ENCODE measurements around the gene PAIP2B.

Gene PAIP2B

GRCh38 chr2:71150082-71150816 lies 76.7 kb downstream of the PAIP2B start:
- no peak for DNase-seq

DNA sequence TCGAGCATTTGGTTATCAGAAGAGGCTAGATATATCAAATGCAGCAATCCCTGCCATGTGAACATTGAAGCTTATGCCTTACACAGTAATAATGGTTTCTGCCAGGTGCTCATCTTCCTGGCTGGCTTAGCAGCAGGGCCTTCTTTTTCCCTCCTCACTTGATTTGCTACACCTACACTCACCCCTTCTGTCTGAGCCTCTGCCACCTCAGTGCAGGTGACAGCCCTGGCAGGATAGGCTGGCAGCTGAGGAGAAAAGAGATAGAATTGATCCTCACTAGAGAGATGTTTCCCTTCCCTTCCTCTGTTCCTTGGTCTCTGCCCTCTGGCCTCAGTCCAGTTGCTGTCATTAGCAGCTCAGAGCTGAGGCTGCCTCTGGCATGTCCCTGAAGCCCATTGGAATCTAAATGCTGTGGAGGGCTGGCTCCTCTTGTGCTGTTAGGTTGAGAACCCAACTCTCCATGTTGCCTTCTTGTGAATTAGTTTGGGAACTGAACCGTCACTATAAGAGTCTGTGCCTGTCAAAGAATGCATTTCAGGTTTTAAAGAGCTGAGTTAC lies 78.3 kb downstream of the PAIP2B start:
- no peak for DNase-seq

GRCh38 chr2:71143782-71144181 lies 83.1 kb downstream of the PAIP2B start:
- no peak for DNase-seq

DNA sequence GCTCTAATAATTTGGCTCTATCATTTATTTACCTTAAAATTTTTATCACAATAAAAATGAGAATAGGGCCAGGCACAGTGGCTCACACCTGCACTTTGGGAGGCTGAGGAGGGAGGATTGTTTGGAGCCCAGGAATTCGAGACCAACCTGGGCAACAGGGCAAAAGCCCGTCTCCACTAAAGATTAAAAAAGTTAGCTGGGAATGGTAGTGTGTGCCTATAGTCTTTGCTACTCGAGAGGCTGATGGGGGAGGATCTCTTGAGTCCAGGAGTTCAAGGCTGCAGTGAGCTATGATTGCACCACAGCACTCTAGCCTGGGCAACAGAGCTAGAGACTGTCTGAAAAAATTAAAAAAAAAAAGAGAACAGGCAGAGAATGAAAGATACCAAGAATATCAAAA lies 90.7 kb downstream of the PAIP2B start:
- DNase-seq, result no peak

- DNase-seq, result no peak
Observed at GRCh38 chr2:71133603-71134002, 93.3 kb downstream of the PAIP2B start.

All from activated CD4-positive, alpha-beta T cell treated with anti-CD3 and anti-CD28 coated beads, Interleukin-2, amount 50 U/mL, for 16 hours (primary cell).